Fibroblast of lung (primary cell): ENCODE measurements around the gene GALNT18. TPM values are rescaled to one million over a fixed set of nuclear protein-coding genes. Genes with fewer than 3 reads are reported as not detected.

Experiments
- DNase-seq, 2 donors: peaks; one replicate each; pipeline versions ENCODE4 v3.0.0 to v3.0.0-alpha.2; 2010; ENCODE audit warnings: low read depth in 2 of 2
- H2AFZ ChIP-seq: 2 replicates; pipeline ENCODE4 v1.5.1; 2012; ENCODE audit warnings: low read length, control low read depth, inconsistent platforms
- H3K27ac ChIP-seq: 2 replicates; pipeline ENCODE4 v1.5.1; 2011; ENCODE audit warnings: low read length, control low read depth; ENCODE audit not compliant: insufficient read depth
- H3K27me3 ChIP-seq: 2 replicates; pipeline ENCODE4 v1.5.1; 2011; ENCODE audit warnings: mild to moderate bottlenecking, low read length; ENCODE audit not compliant: control insufficient read depth, insufficient read depth
- H3K36me3 ChIP-seq: 2 replicates; pipeline ENCODE4 v1.5.1; 2011; ENCODE audit warnings: low read length; ENCODE audit not compliant: control insufficient read depth, insufficient read depth
- H3K4me1 ChIP-seq: 2 replicates; pipeline ENCODE4 v1.5.1; 2011; ENCODE audit warnings: low read length; ENCODE audit not compliant: control insufficient read depth, insufficient read depth; ENCODE audit errors: extremely low read depth
- H3K4me2 ChIP-seq: 2 replicates; pipeline ENCODE4 v1.5.1; 2011; ENCODE audit warnings: low read length, control low read depth; ENCODE audit not compliant: insufficient read depth; ENCODE audit errors: extremely low read depth
- H3K4me3 ChIP-seq, 4 experiments: fragments of 200-600 bp in 1 of 4; sonication (generic) in 1 of 4; replicated peaks in 1 of 4; 2 replicates each; pipeline ENCODE4 v1.5.1; 2011 to 2016; ENCODE audit warnings: low read length in 4 of 4, low read depth in 3 of 4, mild to moderate bottlenecking in 3 of 4, control low read depth in 2 of 4, inconsistent platforms in 1 of 4, mixed read lengths in 1 of 4; ENCODE audit not compliant: insufficient read depth in 1 of 4; ENCODE audit errors: control extremely low read depth in 1 of 4
- H3K79me2 ChIP-seq: 2 replicates; pipeline ENCODE4 v1.5.1; 2012; ENCODE audit warnings: mild to moderate bottlenecking, low read length, inconsistent platforms; ENCODE audit not compliant: control insufficient read depth, insufficient read depth
- H3K9ac ChIP-seq: 2 replicates; pipeline ENCODE4 v1.5.1; 2011; ENCODE audit warnings: mild to moderate bottlenecking, low read length, control low read depth; ENCODE audit not compliant: insufficient read depth
- H3K9me3 ChIP-seq: 2 replicates; pipeline ENCODE4 v1.5.1; 2012; ENCODE audit warnings: low read depth, low read length; ENCODE audit not compliant: control insufficient read depth, insufficient read depth
- H4K20me1 ChIP-seq: 2 replicates; pipeline ENCODE4 v1.5.1; 2011; ENCODE audit warnings: low read length; ENCODE audit not compliant: control insufficient read depth, insufficient read depth; ENCODE audit errors: extremely low read depth
- CTCF ChIP-seq, 2 donors: IDR thresholded peaks in 1 of 2; conservative IDR thresholded peaks in 1 of 2; 1 replicate in 1 of 2; 2 replicates in 1 of 2; pipeline ENCODE4 v1.5.1; 2011 to 2012; ENCODE audit warnings: low read length in 2 of 2, control low read depth in 1 of 2, inconsistent platforms in 1 of 2, low read depth in 1 of 2, mild to moderate bottlenecking in 1 of 2
- EZH2 ChIP-seq: IDR thresholded peaks from 2 replicates; pipeline ENCODE4 v1.5.1; 2012; ENCODE audit warnings: low read length, control low read depth, mild to moderate bottlenecking; ENCODE audit errors: missing control alignments
- polyA plus RNA-seq, 2 donors: library from polyadenylated mRNA; depleted of rRNA in 1 of 2; stranded (reverse) in 1 of 2; unstranded in 1 of 2; fragments of >200 nt; gene quantifications; 2 replicates each; pipeline ENCODE4 v1.2.1, GENCODE V29; 2011 to 2012; ENCODE audit warnings: missing spikeins in 1 of 2
- total RNA-seq: library from RNA; depleted of rRNA; stranded (reverse); fragments of >200 nt; gene quantifications from 2 replicates; pipeline ENCODE4 v1.2.1, GENCODE V29; 2014

The GALNT18 gene
- total and polyA plus RNA-seq, 2 donors (not counting 1 experiment from before 2014, with no cell fraction given) = 0.50 to 19.3 TPM

GRCh38 chr11:11284481-11284880 lies 337.3 kb downstream of the GALNT18 start:
- H3K36me3 ChIP-seq = no peaks in the 10 kb centered on the region
- no peak for DNase-seq
- H3K27ac ChIP-seq = no peak overlapping the region
- H3K9me3 ChIP-seq = no peaks in the 10 kb centered on the region
- no peak overlapping the region for H2AFZ ChIP-seq
- H3K4me1 ChIP-seq = no peaks in the 10 kb centered on the region
- H3K4me2 ChIP-seq = no peak overlapping the region
- H3K9ac ChIP-seq = no peak overlapping the region
- no peak overlapping the region for H3K4me3 ChIP-seq
- TF ChIP-seq CTCF (conservative IDR thresholded peaks at IDR 0.05 in 1 of 2, IDR thresholded peaks at IDR 0.05 in 1 of 2; ENCODE audit: low read depth in 1 of 2, low read length in 2 of 2) = no peak
- TF ChIP-seq EZH2 = no peak
- H4K20me1 ChIP-seq = no peaks in the 10 kb centered on the region
- no peaks in the 10 kb centered on the region for H3K27me3 ChIP-seq
- no peaks in the 10 kb centered on the region for H3K79me2 ChIP-seq

GRCh38 chr11:11281626-11282025 lies 340.2 kb downstream of the GALNT18 start:
- no peak for TF ChIP-seq EZH2
- no peak for TF ChIP-seq CTCF (conservative IDR thresholded peaks at IDR 0.05 in 1 of 2, IDR thresholded peaks at IDR 0.05 in 1 of 2; ENCODE audit: low read depth in 1 of 2, low read length in 2 of 2)
- no peak overlapping the region for H3K4me3 ChIP-seq
- no peaks in the 10 kb centered on the region for H4K20me1 ChIP-seq
- no peak overlapping the region for H3K27ac ChIP-seq
- no peaks in the 10 kb centered on the region for H3K27me3 ChIP-seq
- no peak for DNase-seq
- H3K9me3 ChIP-seq = no peaks in the 10 kb centered on the region
- no peak overlapping the region for H2AFZ ChIP-seq
- H3K4me1 ChIP-seq = no peaks in the 10 kb centered on the region
- no peaks in the 10 kb centered on the region for H3K79me2 ChIP-seq
- H3K4me2 ChIP-seq = no peak overlapping the region
- H3K36me3 ChIP-seq = no peaks in the 10 kb centered on the region
- no peak overlapping the region for H3K9ac ChIP-seq

- H3K27ac ChIP-seq = no peak overlapping the region
- no peaks in the 10 kb centered on the region for H3K36me3 ChIP-seq
Observed at GRCh38 chr11:11280826-11281225, 341.0 kb downstream of the GALNT18 start.

More at GRCh38 chr11:11280826-11281225, 341.0 kb downstream of the GALNT18 start:
- Histone ChIP-seq H3K4me2 (no peak overlapping the region), H4K20me1 (no peaks in the 10 kb centered on the region), H2AFZ (no peak overlapping the region), H3K9ac (no peak overlapping the region), H3K9me3 (no peaks in the 10 kb centered on the region), H3K79me2 (no peaks in the 10 kb centered on the region), H3K27me3 (no peaks in the 10 kb centered on the region), H3K4me1 (no peaks in the 10 kb centered on the region), H3K4me3 (no peak overlapping the region)
- no peak for TF ChIP-seq EZH2
- no peak for TF ChIP-seq CTCF (conservative IDR thresholded peaks at IDR 0.05 in 1 of 2, IDR thresholded peaks at IDR 0.05 in 1 of 2; ENCODE audit: low read depth in 1 of 2, low read length in 2 of 2)
- no peak for DNase-seq
